Measurements from ENCODE around the gene RPL37.

GRCh38 chr5:40869384-40869783 lies 34.4 kb upstream of the RPL37 start:
- TF ChIP-seq CTCF (IDR thresholded peaks at IDR 0.05; ENCODE audit: low read depth, low read length) (no peak), POLR2A (IDR thresholded peaks at IDR 0.05; ENCODE audit: extremely low read depth, insufficient read length) (no peak)
